Astrocyte (in vitro differentiated cells and primary cell): ENCODE measurements around the gene OVCA2. TPM values are rescaled to one million over a fixed set of nuclear protein-coding genes. Genes with fewer than 3 reads are reported as not detected.

Source experiments
- DNase-seq: peaks from one replicate; pipeline ENCODE4 v3.0.0-alpha.2; 2010; ENCODE audit warnings: low read depth
- FAIRE-seq: peaks from 2 replicates; lab custom pipeline; 2011; peaks lifted over from hg19 to GRCh38; lab: Jason Lieb, UNC
- H2AFZ ChIP-seq: 2 replicates; pipeline ENCODE4 v1.6.0; 2012; ENCODE audit warnings: low read depth, low read length, inconsistent platforms
- H3K27ac ChIP-seq: 2 replicates; pipeline ENCODE4 v1.5.1; 2011; ENCODE audit warnings: low read depth, low read length, inconsistent platforms
- H3K27me3 ChIP-seq: 2 replicates; pipeline ENCODE4 v1.6.0; 2011; ENCODE audit warnings: low read length, inconsistent platforms; ENCODE audit not compliant: insufficient read depth
- H3K36me3 ChIP-seq: 2 replicates; pipeline ENCODE4 v1.5.1; 2011; ENCODE audit warnings: low read length, inconsistent platforms; ENCODE audit not compliant: insufficient read depth
- H3K4me1 ChIP-seq: 2 replicates; pipeline ENCODE4 v1.5.1; 2011; ENCODE audit warnings: low read length, inconsistent platforms; ENCODE audit not compliant: insufficient read depth
- H3K4me2 ChIP-seq: 2 replicates; pipeline ENCODE4 v1.6.0; 2012; ENCODE audit warnings: low read length, inconsistent platforms
- H3K4me3 ChIP-seq: 2 replicates; pipeline ENCODE4 v1.5.1; 2011; ENCODE audit warnings: low read depth, mild to moderate bottlenecking, low read length, inconsistent platforms; ENCODE audit not compliant: insufficient read depth
- H3K79me2 ChIP-seq: 2 replicates; pipeline ENCODE4 v1.6.0; 2012; ENCODE audit warnings: mild to moderate bottlenecking, low read length, inconsistent platforms; ENCODE audit not compliant: insufficient read depth
- H3K9ac ChIP-seq: 2 replicates; pipeline ENCODE4 v1.6.0; 2012; ENCODE audit warnings: mild to moderate bottlenecking, low read length, inconsistent platforms
- H3K9me3 ChIP-seq: 2 replicates; pipeline ENCODE4 v1.5.1; 2012; ENCODE audit warnings: low read depth, mild to moderate bottlenecking, low read length, inconsistent platforms; ENCODE audit not compliant: insufficient read depth
- H4K20me1 ChIP-seq: 2 replicates; pipeline ENCODE4 v1.6.0; 2012; ENCODE audit warnings: low read length, inconsistent platforms; ENCODE audit not compliant: insufficient read depth
- H3K27ac Mint-ChIP-seq: one replicate; pipeline ENCODE4 v1.8.0; 2021; ENCODE audit warnings: mild to moderate bottlenecking, mixed read lengths; ENCODE audit not compliant: unreplicated experiment
- H3K27me3 Mint-ChIP-seq: one replicate; pipeline ENCODE4 v1.8.0; 2021; ENCODE audit warnings: low read depth, mixed read lengths; ENCODE audit not compliant: unreplicated experiment
- H3K36me3 Mint-ChIP-seq: one replicate; pipeline ENCODE4 v1.8.0; 2021; ENCODE audit warnings: low read depth, mixed read lengths; ENCODE audit not compliant: unreplicated experiment
- H3K4me1 Mint-ChIP-seq: one replicate; pipeline ENCODE4 v1.8.0; 2021; ENCODE audit warnings: low read depth, mixed read lengths; ENCODE audit not compliant: unreplicated experiment
- H3K4me3 Mint-ChIP-seq: one replicate; pipeline ENCODE4 v1.8.0; 2021; ENCODE audit warnings: mild to moderate bottlenecking, moderate library complexity, mixed read lengths; ENCODE audit not compliant: unreplicated experiment
- H3K9me3 Mint-ChIP-seq: one replicate; pipeline ENCODE4 v1.8.0; 2021; ENCODE audit warnings: mild to moderate bottlenecking, mixed read lengths; ENCODE audit not compliant: unreplicated experiment
- CTCF ChIP-seq: IDR thresholded peaks from 2 replicates; pipeline ENCODE4 v1.5.1; 2011; ENCODE audit warnings: low read depth, mild to moderate bottlenecking, inconsistent platforms, low read length, moderate library complexity; ENCODE audit not compliant: insufficient read depth
- EZH2 ChIP-seq: IDR thresholded peaks from 2 replicates; pipeline ENCODE4 v1.6.1; 2012; ENCODE audit warnings: mild to moderate bottlenecking, low read length, inconsistent platforms; ENCODE audit not compliant: insufficient read depth
- total RNA-seq: library from RNA; stranded (reverse); gene quantifications from 2 replicates; pipeline ENCODE4 v1.2.1, GENCODE V29; 2021

The OVCA2 gene
- total RNA-seq, 1 donor from 2014 or later = 36.8 TPM

DNA sequence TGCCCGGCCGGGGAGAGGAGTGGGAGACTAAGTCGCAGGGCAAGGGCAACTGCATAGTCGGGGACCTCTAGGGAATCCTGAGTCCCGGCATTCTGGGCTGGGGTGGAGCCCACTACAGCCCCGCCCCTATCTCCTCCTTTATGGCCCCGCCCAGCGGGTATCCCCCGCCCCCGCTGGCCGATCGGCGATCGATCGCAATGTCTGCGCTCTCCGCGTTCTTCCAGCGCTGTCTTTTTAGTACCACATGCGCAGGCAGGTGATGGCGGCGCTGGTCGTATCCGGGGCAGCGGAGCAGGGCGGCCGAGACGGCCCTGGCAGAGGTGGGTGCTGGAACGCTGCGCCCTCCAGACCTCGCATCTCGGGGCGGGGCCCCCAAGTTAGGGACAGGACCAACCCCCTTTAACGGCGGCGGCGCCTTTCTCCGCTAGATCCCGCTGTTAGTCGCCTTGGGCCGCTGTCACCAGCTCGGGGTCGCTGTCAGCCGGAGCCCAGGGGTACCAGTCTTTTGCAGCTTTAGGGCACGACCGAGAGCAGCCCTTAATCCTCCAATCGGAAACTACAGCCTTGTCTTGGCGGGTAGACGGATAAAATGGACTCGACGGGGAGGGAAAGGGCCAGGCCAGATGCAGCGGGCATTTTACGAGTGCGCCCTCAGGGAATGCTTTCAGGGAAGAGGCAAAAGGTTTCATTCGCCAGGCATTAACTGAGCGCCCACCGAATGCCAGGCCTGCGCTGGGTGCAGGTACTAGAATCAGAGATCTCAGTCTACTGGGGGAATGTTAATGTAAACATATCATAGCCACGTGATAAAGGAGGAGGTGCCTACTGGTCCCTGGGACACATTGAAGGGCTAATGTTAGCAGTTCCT is 11.7 kb upstream of the OVCA2 start, which contains the start of gene DPH1:
DPH1 (plus strand) TSS at position 243 of the 868 bp plus-strand sequence; CDS start at position 260, 17 bp downstream.
- Histone ChIP-seq H3K9me3 (no peaks in the 10 kb centered on the region), H3K4me1 (peaks cover 13% of the 10 kb centered on the region), H3K36me3 (no peaks in the 10 kb centered on the region), H3K27me3 (peaks cover 7% of the 10 kb centered on the region), H3K27ac (peak within 1 kb of the TSS; percentile 58), H3K79me2 (peaks cover 11% of the 10 kb centered on the region), H3K9ac (peak within 1 kb of the TSS; percentile 89), H3K4me3 (peak within 1 kb of the TSS; percentile 96), H4K20me1 (peaks cover 4% of the 10 kb centered on the region), H2AFZ (peak within 1 kb of the TSS; percentile 92), H3K4me2 (peak within 1 kb of the TSS; percentile 95)
- Mint-ChIP-seq H3K4me1 (peaks cover 9% of the 10 kb centered on the region), H3K27me3 (peaks cover 27% of the 10 kb centered on the region), H3K36me3 (peaks cover 1% of the 10 kb centered on the region), H3K4me3 (peak within 1 kb of the TSS; percentile 99), H3K9me3 (peaks cover 3% of the 10 kb centered on the region), H3K27ac (peak within 1 kb of the TSS; percentile 62)
- DNase-seq (peak; percentile 86), FAIRE-seq (no peak)
- TF ChIP-seq CTCF (no peak), EZH2 (no peak)

DNA sequence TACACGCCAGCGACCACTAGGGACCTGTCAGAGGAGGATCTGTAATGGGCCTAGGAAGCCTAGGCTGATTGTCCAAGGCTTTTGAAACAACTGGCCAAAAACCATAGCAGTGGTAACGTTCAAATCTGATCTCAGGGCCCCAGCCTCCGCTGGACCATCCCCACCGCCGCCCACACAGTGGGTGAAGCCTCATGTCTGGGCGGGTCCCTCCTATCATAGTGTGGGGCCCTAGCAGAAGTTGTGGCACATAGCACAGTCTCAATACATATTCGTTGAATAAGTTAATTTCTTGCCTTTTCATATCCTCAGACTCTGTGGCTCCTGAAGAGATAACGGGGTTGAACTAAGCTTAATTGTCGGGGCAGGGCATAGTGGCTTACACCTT is 11.1 kb upstream of the OVCA2 start:
- peaks cover 2% of the 10 kb centered on the region for H3K27me3 ChIP-seq
- H3K9ac ChIP-seq = peak overlapping the region; percentile 89
- TF ChIP-seq CTCF (peak; percentile 68), EZH2 (no peak)
- H3K4me2 ChIP-seq = peak overlapping the region; percentile 95
- H3K4me1 ChIP-seq = peaks cover 11% of the 10 kb centered on the region
- peaks cover 11% of the 10 kb centered on the region for H3K79me2 ChIP-seq
- Mint-ChIP-seq H3K4me3 (peak overlapping the region; percentile 99), H3K36me3 (peaks cover 1% of the 10 kb centered on the region), H3K27ac (peak overlapping the region; percentile 62), H3K27me3 (peaks cover 27% of the 10 kb centered on the region), H3K9me3 (peaks cover 3% of the 10 kb centered on the region), H3K4me1 (peaks cover 9% of the 10 kb centered on the region)
- peaks cover 4% of the 10 kb centered on the region for H4K20me1 ChIP-seq
- no peak for DNase-seq
- FAIRE-seq = peak; percentile 94
- H3K4me3 ChIP-seq = peak overlapping the region; percentile 96
- no peak overlapping the region for H2AFZ ChIP-seq
- H3K36me3 ChIP-seq = peaks cover under 1% of the 10 kb centered on the region
- H3K9me3 ChIP-seq = no peaks in the 10 kb centered on the region
- peak overlapping the region; percentile 58 for H3K27ac ChIP-seq

DNA sequence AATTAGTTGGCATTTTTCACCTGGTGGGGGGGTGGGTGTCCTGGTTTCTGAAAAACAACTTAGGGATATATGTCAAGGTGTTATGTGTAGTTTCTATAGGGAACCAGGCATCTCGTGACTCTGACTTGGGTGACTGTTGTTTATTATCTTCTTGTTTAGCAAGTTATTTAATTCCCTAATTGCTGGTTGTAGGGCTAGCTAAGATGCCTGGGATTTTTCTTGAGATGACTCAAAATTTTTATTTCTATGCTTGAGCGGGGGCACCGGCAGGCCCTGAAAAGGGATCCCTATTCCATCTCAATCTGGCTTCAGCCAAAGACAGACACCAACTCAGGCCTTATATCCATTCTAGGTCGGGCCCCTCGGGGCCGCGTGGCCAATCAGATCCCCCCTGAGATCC is 8.7 kb upstream of the OVCA2 start:
- Histone ChIP-seq H3K27me3 (no peaks in the 10 kb centered on the region), H3K9ac (no peak overlapping the region), H3K4me2 (no peak overlapping the region), H3K9me3 (no peaks in the 10 kb centered on the region), H4K20me1 (peaks cover 4% of the 10 kb centered on the region), H3K79me2 (peaks cover 11% of the 10 kb centered on the region), H3K27ac (no peak overlapping the region), H2AFZ (no peak overlapping the region), H3K4me3 (no peak overlapping the region), H3K4me1 (peaks cover 8% of the 10 kb centered on the region), H3K36me3 (peaks cover 7% of the 10 kb centered on the region)
- Mint-ChIP-seq H3K36me3 (peaks cover 11% of the 10 kb centered on the region), H3K4me3 (no peak overlapping the region), H3K4me1 (peaks cover 9% of the 10 kb centered on the region), H3K27me3 (peaks cover 10% of the 10 kb centered on the region), H3K27ac (no peak overlapping the region), H3K9me3 (no peaks in the 10 kb centered on the region)
- no peak for TF ChIP-seq CTCF
- no peak for TF ChIP-seq EZH2
- FAIRE-seq (no peak), DNase-seq (no peak)
